GM18520 (cell line): ENCODE measurements around the gene MEX3C.

Experiments
- ATAC-seq: cut with Tn5 transposase; IDR thresholded peaks from one replicate; pipeline ENCODE4 v1.9.1; 2021; ENCODE audit not compliant: unreplicated experiment

Gene MEX3C

GRCh38 chr18:51192026-51192425 lies 5.5 kb downstream of the MEX3C start:
- no peak for ATAC-seq

- no peak for ATAC-seq
Observed at GRCh38 chr18:51191128-51191717, 6.3 kb downstream of the MEX3C start.

GRCh38 chr18:51190000-51190399 lies 7.5 kb downstream of the MEX3C start:
- no peak for ATAC-seq

GRCh38 chr18:51188024-51188701 lies 9.3 kb downstream of the MEX3C start:
- ATAC-seq, result peak; percentile 33

GRCh38 chr18:51185075-51185474 lies 12.4 kb downstream of the MEX3C start:
- ATAC-seq, result no peak

GRCh38 chr18:51184091-51184457 lies 13.4 kb downstream of the MEX3C start:
- no peak for ATAC-seq

- no peak for ATAC-seq
Observed at GRCh38 chr18:51183372-51184090, 13.9 kb downstream of the MEX3C start.

- ATAC-seq, result no peak
Observed at GRCh38 chr18:51182824-51183223, 14.7 kb downstream of the MEX3C start.

GRCh38 chr18:51171625-51172259 lies 25.7 kb downstream of the MEX3C start:
- ATAC-seq, result peak; percentile 10

- ATAC-seq, result peak; percentile 61
Observed at GRCh38 chr18:51171223-51171622, 26.3 kb downstream of the MEX3C start.

- no peak for ATAC-seq
Observed at GRCh38 chr18:51170664-51171063, 26.8 kb downstream of the MEX3C start.

GRCh38 chr18:51169731-51170130 lies 27.8 kb downstream of the MEX3C start:
- no peak for ATAC-seq

- ATAC-seq, result peak; percentile 38
Observed at GRCh38 chr18:51168960-51169662, 28.4 kb downstream of the MEX3C start.

- ATAC-seq, result no peak
Observed at GRCh38 chr18:51168026-51168742, 29.3 kb downstream of the MEX3C start.

GRCh38 chr18:51165296-51165695 lies 32.2 kb downstream of the MEX3C start:
- ATAC-seq, result no peak

- no peak for ATAC-seq
Observed at GRCh38 chr18:51164761-51165281, 32.7 kb downstream of the MEX3C start.

GRCh38 chr18:51164342-51164741 lies 33.1 kb downstream of the MEX3C start:
- no peak for ATAC-seq

- no peak for ATAC-seq
Observed at GRCh38 chr18:51163543-51163942, 33.9 kb downstream of the MEX3C start.

GRCh38 chr18:51162617-51163016 lies 34.9 kb downstream of the MEX3C start:
- ATAC-seq, result no peak

GRCh38 chr18:51160646-51161045 lies 36.8 kb downstream of the MEX3C start:
- no peak for ATAC-seq
